HG03571 (cell line): Measurements from ENCODE around the gene THSD7B.
"Not testable (repeated sequence)": the region's sequence is repeated elsewhere in the genome, so short reads cannot be mapped to it uniquely, and the experiment has no call there.

Experiments
- ATAC-seq: cut with Tn5 transposase; IDR thresholded peaks from one replicate; pipeline ENCODE4 v1.9.1; 2021; ENCODE audit not compliant: unreplicated experiment

THSD7B gene

DNA sequence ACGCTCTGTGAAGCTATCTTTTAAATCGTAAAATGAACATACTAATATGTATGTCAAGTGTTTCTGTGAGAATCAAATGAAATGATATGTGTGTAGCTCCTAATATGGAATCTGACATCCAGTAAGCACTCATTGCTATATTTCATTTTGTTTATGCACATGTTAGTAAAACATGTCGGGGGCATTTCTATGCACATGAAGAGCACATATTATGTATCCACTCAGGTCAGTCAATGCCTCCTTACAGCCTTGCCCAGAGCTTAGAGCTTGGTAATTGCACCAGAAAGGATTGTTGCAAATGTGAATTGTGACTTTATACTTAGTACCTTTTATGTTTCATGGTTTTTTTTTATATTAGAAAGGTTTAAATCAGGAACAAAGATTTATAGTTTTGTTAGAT is 735.3 kb downstream of the THSD7B start:
- no peak for ATAC-seq

DNA sequence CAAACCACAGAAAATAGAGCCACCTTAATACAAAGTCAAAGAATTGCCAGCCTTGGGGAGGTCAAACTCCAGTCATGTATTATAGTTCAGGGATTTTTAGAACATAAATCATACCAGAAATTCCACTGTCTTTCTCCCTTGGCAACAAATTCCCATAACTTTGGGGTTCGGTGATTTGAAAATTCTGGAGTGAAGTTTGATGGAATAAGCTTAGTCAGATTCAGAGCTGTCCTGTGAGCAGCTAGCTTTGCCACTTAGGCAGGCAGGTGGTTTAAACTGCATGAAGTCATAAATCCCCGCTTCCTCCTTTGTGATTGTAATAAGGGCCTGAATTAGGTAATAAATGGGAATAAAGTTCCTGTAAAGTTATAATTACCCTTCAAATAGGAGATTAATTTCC is 741.9 kb downstream of the THSD7B start:
- no peak for ATAC-seq

DNA sequence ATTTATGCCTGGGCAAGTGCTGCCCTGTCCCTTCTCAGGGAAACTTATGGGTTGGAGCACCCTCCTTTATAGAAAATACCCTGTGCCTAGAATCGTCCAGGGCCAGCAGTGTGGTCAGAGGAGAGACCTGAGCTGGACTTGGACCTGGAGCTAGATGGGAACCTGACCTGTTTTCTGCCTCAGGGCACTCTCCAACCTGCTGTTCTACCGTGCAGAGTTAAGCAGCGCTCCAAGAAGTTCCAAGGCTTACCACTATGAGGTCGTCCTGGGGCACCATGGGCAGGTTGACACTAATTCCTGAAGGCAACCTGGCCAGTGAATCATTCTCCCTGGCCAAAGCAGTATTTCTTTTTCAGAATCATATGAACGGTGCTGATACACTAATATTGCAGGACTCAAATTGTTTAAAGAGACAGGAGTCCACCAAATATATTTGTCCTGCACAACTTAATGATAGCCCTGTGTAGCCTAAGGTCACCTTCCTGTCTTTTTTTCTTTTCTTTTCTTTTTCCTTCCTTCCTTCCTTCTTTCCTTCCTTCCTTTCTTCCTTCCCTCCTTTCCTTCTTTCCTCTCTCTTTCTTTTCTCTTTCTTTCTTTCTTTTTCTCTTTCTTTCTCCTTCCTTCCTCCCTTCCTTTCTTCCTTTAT is 743.5 kb downstream of the THSD7B start:
- no peak for ATAC-seq

DNA sequence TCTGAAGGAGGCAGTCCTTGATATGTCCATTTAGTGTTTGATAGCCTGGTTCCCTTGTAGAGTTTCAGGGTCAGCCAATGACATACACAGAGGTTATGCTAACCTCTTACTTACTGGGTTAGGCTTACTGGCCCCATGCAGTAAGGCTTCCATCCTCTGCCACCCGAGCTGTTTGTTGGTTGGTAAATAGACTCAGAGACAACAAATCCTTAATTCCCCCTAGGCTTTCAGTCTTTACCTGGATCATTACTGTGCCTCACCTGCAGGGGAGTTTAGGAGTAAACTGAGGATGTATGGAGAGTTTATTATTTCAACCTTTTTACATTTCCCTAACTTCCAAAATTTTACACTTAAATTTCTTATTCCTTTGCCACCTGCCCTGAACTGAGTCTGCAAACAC is 746.2 kb downstream of the THSD7B start:
- no peak for ATAC-seq

GRCh38 chr2:137521653-137522619 is 756.6 kb downstream of the THSD7B start:
- no peak for ATAC-seq

DNA sequence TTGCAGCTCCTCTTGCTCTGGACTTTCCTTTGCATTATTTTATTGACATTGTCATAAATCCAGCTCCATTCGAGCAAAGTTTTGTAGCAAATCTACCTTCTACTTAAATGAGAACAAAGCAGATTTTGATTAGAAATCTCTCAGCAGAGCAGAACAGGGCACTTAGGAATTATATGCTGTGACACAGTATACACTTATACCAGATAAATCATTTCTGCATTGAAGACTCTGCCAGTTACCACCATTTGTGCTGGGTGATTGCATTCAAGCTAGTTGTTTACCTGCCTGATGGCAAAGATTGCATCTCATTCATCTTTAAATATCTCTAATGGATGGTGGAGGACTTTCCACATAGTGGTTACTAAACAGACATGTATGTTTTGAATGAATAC is 757.3 kb downstream of the THSD7B start:
- ATAC-seq: no peak

DNA sequence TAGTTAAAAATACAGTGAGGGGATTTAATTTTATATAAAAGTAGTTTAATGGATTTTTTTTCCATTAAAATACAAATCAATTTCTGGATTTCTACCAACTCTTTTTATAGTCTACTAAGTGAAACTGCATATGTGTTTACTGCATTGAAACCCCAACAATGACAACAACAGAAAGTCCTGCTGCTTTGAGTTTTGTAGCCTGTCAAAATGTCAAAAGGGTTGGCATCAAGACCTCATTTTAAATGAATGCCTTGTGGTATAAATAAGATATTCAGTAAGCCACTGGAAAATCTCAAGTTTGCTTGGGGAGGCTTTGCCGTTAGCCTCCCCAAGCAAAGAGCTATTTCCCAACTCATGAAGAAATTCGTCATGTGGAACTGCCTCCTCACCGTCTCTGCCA is 758.6 kb downstream of the THSD7B start:
- ATAC-seq: no peak

DNA sequence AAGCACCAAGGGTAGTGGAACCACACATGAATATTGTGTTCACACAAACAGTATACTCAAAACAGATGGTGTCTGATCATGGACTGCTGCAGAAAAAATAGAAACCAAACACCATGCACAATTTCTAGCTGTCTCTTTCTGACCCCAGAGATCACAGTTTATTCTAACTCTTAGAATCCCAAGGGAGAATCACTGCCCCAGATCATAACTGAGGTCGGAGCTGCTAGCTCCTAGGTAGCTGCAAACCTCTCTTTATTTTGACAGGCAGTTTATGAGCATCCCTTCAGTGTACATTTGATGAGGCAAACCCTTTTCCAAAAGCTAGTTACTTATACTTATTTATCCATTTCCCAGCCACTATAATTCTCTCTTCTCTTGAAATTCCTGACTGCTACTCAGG is 759.8 kb downstream of the THSD7B start:
- no peak for ATAC-seq

DNA sequence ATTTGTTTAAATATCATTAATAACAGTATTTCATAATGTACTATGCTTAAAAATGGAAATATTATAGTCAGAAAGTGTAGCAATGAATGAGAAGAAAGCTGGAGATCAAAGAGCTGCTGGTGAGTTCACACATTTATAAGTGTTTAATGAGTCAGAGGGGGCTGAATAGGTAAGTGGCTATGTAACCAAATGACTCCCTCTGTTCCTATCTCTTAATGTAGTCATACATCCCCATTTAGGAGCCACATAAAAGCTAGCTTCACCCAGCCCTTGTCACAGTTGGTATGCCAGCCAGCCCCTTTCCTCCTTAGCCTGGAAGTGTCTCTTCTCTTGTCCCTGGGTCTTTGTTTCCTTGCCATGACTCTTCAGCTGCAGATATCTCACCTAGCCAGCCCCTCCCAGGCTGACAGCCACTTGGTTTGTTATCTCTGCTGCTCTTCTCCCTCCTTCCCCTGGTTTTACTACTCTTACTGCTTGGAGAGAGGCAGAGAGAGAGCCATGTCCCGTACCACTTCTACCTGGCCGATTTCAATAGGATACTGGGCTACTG is 760.4 kb downstream of the THSD7B start:
- no peak for ATAC-seq

DNA sequence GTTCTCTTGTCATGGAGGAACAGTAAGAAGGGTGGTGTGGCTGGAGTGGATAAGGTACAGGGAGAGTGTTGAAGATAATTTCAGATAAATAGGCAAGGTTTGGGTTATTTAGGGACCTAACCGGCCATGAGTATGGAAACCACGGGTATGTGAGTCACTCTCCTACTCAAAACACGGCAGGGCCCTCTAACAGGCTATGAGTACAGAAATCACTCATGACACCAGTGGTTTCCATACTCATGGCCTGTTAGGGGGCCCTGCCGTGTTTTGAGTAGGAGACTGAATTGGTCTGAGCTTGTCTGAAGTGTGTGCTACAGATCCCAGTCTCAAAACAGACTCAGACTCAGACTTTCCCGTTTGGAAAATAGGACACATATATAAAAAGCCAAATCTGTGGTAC is 770.6 kb downstream of the THSD7B start:
- ATAC-seq: no peak

DNA sequence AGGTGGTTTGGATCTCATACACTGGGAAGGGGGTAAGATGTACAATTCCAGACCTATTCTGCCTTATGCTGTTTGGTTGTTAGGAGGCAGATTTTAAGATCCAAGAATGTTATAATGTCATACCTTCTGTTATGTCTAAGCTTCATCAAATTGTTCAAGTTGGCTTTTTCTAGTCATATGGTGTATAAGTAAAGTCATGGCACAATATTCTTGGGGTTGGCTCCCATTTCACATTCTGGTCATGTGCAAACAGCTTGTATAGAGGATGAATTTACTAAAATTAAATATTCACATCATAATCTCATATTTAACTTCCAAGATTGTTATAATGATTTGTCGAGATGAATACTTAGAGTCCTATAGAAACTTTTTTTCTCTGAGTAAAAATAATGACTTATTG is 774.0 kb downstream of the THSD7B start:
- no peak for ATAC-seq

DNA sequence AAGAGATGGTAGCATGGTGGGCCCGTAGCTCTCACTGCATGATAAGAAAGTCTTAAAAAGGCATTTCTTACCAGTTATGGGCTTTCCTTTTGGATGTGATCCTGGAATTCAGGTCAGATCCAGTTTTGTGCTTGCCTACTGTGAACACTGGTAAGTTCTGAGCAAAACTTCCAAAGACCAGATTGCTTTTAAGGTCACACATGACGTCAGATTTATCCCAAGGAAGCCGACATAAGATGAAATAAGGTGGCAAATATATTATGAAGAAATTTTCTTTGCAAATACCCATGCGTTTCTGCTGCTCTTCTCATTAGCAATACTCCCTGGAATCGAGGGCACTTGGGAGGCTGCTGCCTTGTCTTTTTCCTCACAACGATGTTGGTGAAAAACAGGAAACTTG is 782.5 kb downstream of the THSD7B start:
- ATAC-seq: no peak

- ATAC-seq: no peak
These were observed 801.0 kb downstream of the THSD7B start for GRCh38 chr2:137566387-137566786.

DNA sequence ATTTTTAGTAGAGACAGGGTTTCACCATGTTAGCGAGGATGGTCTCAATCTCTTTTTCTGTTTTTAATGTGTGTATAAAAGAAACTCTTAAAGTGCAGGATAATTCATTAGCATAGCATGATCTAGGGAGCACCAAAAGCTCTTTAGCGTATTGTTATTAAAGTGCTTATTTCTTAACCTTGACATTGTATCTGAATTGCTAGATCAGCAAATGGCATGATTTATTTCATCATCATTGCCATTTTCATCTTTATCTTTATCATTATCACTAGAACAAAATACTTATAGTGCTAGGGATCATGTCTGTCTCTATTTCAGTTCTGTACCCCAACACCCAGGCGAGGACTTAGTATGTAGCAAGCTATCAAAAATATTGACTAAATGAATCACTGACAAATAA is 805.1 kb downstream of the THSD7B start:
- ATAC-seq: no peak

GRCh38 chr2:137587834-137588233 is 822.5 kb downstream of the THSD7B start:
- ATAC-seq: not testable (repeated sequence)

- not testable (repeated sequence) for ATAC-seq
These were observed 823.2 kb downstream of the THSD7B start for GRCh38 chr2:137588578-137588977.

DNA sequence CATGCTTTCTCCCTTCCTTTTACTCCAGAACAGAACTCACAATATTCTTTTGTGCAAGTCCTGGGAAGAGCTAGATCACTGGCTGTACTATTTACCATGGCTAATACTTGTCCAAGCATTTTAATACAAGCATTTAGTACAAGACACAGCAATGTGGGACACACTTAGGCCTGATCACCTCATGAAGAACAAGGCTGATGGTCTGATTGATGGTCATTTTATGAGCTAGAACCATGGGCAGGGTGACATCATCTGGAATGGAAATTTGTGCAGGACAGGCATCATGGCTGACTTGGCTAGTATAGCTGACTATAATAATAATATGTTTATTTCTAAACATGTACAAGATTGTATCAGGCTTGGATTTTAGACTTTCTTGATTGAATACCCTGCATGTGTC is 824.8 kb downstream of the THSD7B start:
- ATAC-seq: no peak

GRCh38 chr2:137607722-137608318 is 842.5 kb downstream of the THSD7B start:
- no peak for ATAC-seq

DNA sequence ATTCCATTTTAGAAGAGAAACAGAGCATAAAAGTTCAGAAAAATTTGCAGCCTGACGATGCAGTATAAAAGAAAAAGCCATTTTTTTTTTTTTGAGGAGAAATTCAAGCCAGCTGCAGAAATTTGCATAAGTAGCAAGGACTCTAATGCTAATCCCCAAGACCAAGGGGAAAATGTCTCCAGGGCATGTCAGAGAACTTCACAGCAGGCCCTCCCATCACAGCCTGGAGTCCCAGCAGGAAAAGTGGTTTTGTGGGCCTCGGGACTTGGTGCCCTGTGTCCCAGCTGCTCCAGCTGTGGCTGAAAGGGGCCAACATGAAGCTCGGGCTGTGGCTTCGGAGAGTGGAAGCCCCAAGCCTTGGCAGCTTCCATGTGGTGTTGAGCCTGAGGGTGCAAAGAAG is 873.6 kb downstream of the THSD7B start:
- no peak for ATAC-seq

DNA sequence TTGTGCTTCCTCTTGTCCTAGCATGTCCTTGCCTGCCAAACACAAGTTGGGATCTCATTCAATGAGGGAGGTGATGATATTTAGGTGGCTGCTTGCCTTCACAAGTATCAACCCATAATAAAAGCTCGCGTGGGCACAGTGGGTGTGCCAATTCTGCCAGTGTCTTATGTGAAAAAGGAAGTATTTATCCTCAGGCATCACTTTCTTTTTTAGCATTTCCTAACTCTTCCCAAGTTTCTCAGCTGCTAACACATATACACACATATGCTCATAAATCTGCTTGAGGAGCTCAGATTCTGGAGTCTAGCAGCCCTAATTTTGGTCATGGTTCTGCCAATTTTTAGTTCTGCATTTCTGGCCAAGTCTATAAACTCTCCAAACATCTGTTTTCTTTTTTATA is 879.4 kb downstream of the THSD7B start:
- ATAC-seq: no peak

- no peak for ATAC-seq
These were observed 888.7 kb downstream of the THSD7B start for GRCh38 chr2:137654046-137654445.

DNA sequence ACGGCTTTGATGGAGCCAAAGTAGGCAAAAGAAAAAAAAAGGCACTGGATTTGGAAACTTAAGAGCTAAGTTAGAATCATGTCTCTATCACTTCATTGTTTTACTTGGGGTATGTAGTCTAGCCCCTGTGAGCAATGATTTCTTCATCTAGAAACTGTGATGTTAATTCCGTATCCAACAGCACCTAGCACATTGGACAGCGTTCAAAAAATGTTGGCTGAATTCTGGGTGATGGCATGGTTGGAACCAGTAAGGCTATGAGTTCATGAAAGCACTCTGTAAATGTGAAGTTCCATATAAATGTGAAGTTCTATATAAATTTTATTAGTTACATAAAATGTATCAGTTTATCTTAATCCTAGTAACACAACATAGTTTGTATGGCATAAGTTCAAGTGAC is 890.5 kb downstream of the THSD7B start:
- ATAC-seq: no peak
